ENCODE data around the gene RRN3.
"Not testable (repeated sequence)": the region's sequence is repeated elsewhere in the genome, so short reads cannot be mapped to it uniquely, and the experiment has no call there.

Gene RRN3

DNA sequence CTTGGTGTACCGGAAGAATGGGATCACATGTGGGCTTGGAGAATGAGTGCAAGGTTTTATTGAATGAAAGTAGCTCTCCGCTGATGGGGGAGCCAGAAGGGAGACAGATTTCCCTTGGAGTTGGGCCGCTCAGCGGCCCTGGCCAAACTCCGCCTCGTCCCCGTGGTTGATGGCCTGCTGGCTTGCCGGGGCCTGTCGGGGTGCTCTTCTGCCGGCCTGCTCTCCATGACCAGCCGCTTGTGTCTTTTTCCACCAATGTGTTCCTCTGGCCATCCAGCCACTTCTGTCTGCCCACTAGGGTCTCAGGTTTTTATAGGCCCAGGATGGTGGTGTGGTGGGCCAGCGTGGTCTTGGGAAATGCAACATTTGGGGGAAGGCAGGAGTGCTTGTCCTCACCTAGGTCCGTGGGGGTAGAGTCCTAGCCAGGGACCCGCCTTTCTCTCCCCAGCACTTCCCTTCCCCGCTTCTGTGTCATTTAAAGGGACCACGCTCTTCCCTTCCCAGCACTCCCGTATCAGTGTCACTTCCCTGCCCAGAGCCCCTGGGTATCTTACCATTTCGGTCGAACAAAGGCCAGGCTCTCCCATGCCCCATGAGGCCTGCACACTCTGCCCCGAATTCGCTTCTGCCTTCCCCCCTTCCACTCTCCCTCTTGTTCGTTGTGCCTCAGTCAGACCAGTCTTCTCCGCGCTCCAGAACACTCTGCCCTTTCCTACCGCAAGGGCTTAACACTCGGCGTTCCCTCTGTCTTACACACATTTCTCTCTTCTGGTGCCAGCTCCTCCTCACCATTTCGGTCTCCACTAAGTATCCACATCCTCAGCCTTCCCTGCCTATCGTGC, 66.3 kb downstream of the RRN3 start:
- not testable (repeated sequence) for DNase-seq (ENCODE audit: low read depth)

DNA sequence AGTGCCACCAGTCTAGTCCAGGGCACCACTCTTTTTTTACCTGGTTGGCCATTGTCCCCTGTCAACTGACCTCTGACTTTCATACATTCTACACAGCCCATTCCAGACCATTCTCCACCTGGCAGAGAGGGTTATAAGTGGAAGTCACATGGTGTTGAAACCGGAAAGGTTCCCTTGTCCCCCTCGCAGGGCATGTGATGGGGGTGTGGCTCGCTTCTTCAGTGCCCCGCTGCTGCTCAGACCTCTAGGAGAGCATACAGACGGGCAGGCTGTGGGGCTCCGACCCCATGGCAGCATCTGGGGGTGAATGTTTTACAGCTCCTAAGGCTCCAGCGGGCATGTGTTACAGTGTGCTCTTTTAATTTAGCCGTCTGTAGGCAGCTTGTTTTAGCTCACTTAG, 67.0 kb downstream of the RRN3 start:
- not testable (repeated sequence) for DNase-seq (ENCODE audit: low read depth)

GRCh38 chr16:15025234-15025951, 68.7 kb downstream of the RRN3 start:
- DNase-seq (ENCODE audit: low read depth): not testable (repeated sequence)

GRCh38 chr16:15024858-15025199, 69.2 kb downstream of the RRN3 start:
- not testable (repeated sequence) for DNase-seq (ENCODE audit: low read depth)

DNA sequence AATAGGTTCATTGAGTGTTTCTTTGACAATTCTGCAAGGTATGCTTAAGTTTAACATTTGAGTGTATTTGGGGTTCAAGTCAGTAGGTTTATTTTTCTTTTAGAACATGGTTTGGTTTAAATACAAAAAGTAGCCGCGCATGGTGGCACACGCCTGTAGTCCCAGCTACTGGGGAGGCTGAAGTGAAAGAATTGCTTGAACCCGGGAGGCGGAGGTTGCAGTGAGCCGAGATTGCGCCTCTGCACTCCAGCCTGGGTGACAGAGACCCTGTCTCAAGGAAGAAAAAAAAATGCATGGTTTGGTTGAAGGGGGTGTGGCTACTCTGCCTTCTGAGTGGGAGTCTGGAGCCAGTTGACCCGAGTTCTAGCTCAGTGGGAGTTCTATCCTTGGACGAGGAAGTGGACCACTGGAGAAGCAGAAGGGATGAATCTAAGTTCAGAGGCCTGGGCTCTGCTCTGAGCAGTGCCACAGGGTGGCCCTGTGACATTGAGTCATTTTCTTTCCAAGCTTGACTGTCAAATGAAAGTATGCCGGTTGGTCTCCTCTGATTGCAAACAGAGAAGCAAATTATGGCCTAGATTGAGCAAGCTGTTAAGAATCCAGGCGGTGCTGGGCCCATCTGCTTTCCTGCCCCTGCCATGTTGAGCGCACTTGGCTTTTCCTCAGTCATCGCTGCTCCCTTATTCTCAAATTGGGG, 70.5 kb downstream of the RRN3 start:
- not testable (repeated sequence) for DNase-seq (ENCODE audit: low read depth)

DNA sequence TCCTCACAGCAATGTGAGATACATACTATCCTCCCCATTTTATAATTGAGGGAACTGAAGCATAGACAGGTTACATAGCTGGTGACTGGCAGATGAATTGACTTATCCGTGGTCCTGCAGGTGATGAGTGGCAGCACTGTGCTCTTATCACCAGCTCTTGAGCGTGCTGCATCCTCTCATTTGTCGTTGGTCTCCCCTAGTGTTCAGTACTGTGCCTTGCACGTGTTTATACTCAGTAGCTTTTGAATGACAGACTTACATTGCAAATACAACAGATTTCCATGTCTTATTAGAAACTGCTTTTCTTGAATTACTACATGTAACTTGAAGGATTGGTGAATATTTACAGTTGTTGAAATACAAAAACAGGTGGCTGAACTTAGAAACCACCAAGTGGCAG, 71.9 kb downstream of the RRN3 start:
- DNase-seq (ENCODE audit: low read depth): peak; percentile 38

- not testable (repeated sequence) for DNase-seq (ENCODE audit: low read depth)
Observed at GRCh38 chr16:15021429-15021828, 72.6 kb downstream of the RRN3 start.

- not testable (repeated sequence) for DNase-seq (ENCODE audit: low read depth)
Observed at GRCh38 chr16:15016951-15017580, 77.0 kb downstream of the RRN3 start.

DNA sequence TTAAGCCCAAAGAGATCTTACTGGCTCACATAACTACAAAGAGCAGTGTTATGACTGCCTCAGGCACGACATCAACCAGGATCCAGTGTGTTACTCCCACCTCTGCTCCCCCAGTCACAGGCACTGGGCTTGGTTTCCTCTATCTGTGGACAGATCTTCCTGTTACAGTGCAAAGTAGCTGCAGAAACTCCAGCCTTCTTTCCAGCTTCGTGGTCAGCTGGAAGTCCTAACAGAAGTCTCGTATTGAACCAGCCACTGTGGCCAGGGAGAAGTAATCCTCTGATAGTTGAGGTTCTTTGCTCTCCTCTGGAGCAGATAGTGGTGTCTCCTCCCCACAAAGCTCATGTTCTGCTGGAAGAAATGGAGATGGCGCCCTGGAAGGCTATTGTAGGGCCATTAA, 77.7 kb downstream of the RRN3 start:
- not testable (repeated sequence) for DNase-seq (ENCODE audit: low read depth)

GRCh38 chr16:15015671-15016070, 78.4 kb downstream of the RRN3 start:
- not testable (repeated sequence) for DNase-seq (ENCODE audit: low read depth)

DNA sequence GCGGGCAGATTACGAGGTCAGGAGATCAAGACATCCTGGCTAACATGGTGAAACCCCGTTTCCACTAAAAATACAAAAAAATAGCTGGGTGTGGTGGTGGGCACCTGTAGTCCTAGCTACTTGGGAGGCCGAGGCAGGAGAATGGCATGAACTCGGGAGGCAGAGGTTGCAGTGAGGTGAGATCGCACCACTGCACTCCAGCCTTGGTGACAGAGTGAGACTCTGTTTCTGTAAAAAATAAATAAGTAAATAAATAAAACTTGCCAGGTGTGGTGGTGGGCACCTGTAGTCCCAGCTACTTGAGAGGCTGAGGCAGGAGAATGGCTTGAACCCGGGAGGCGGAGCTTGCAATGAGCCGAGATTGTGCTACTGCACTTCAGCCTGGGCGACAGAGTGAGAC, 81.1 kb downstream of the RRN3 start:
- not testable (repeated sequence) for DNase-seq (ENCODE audit: low read depth)
